HepG2 (cell line): ENCODE data around the gene CAMK2A. TPM values are rescaled to one million over a fixed set of nuclear protein-coding genes. Genes with fewer than 3 reads are reported as not detected.

Experiments
- MAZ ChIP-seq, 2 experiments: sonication (generic) in 1 of 2; formaldehyde crosslinking in 1 of 2; IDR thresholded peaks; 2 replicates each; pipeline versions ENCODE4 v1.5.0 to v1.6.1; 2012 to 2020; ENCODE audit warnings: low read depth in 2 of 2, mild to moderate bottlenecking in 2 of 2, borderline replicate concordance in 1 of 2, improper control_type of control experiment in 1 of 2, low read length in 1 of 2, missing genetic modification reagents in 1 of 2, moderate library complexity in 1 of 2
- MTA1 ChIP-seq: sonication (generic); formaldehyde crosslinking; IDR thresholded peaks from 2 replicates; pipeline ENCODE4 v1.4.0; 2020; ENCODE audit warnings: missing genetic modification reagents, mild to moderate bottlenecking, borderline replicate concordance
- POLR2AphosphoS5 ChIP-seq: IDR thresholded peaks from 2 replicates; pipeline ENCODE4 v1.6.1; 2012; ENCODE audit warnings: low read depth, low read length
- ZBTB21 ChIP-seq: sonication (generic); formaldehyde crosslinking; IDR thresholded peaks from 2 replicates; pipeline ENCODE4 v1.4.0; 2020; ENCODE audit warnings: missing genetic modification reagents
- ZNF569 ChIP-seq: sonication (generic); formaldehyde crosslinking; IDR thresholded peaks from 2 replicates; pipeline ENCODE4 v1.5.0; 2020; ENCODE audit warnings: mild to moderate bottlenecking, missing genetic modification reagents, moderate library complexity, borderline replicate concordance
- polyA plus RNA-seq, 8 experiments: library from polyadenylated mRNA; depleted of rRNA in 3 of 8; stranded (reverse) in 7 of 8; unstranded in 1 of 8; fragments of >200 nt; fragmentation: Illumina TruSeq in 4 of 8; extraction: Trizol in 4 of 8; gene quantifications; 2 replicates each; pipeline versions ENCODE4 v1.2.1 to v1.2.3, GENCODE V29; 2011 to 2016; ENCODE audit warnings: low read depth in 4 of 8, missing spikeins in 1 of 8, mixed read lengths in 1 of 8; ENCODE audit not compliant: insufficient read depth in 1 of 8
- total RNA-seq, 5 experiments: library from RNA; depleted of rRNA; stranded (reverse); fragments of >200 nt; fragmentation: Illumina TruSeq; extraction: Trizol; gene quantifications; 2 replicates each; pipeline ENCODE4 v1.2.3, GENCODE V29; 2016; ENCODE audit warnings: low read depth in 1 of 5
- TF ChIP-seq, protein P1 (sequence below): sonication (generic); formaldehyde crosslinking; IDR thresholded peaks from 2 replicates; pipeline ENCODE4 v1.5.1; 2020; ENCODE audit warnings: missing genetic modification reagents, mild to moderate bottlenecking, borderline replicate concordance
- TF ChIP-seq, protein P2 (sequence below): sonication (generic); formaldehyde crosslinking; IDR thresholded peaks from 2 replicates; pipeline ENCODE4 v1.9.0; 2022; ENCODE audit warnings: missing genetic modification reagents, mild to moderate bottlenecking, borderline replicate concordance

Gene CAMK2A
- total and polyA plus RNA-seq, 2 of the 13 experiments (the other 11 are each of a cell fraction or from before 2014, with no cell fraction given) = 0.11 TPM; not detected in 1

- TF ChIP-seq, protein P1, sequence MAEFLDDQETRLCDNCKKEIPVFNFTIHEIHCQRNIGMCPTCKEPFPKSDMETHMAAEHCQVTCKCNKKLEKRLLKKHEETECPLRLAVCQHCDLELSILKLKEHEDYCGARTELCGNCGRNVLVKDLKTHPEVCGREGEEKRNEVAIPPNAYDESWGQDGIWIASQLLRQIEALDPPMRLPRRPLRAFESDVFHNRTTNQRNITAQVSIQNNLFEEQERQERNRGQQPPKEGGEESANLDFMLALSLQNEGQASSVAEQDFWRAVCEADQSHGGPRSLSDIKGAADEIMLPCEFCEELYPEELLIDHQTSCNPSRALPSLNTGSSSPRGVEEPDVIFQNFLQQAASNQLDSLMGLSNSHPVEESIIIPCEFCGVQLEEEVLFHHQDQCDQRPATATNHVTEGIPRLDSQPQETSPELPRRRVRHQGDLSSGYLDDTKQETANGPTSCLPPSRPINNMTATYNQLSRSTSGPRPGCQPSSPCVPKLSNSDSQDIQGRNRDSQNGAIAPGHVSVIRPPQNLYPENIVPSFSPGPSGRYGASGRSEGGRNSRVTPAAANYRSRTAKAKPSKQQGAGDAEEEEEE (CRISPR knock-in tag) = no peak
- TF ChIP-seq, protein P2, sequence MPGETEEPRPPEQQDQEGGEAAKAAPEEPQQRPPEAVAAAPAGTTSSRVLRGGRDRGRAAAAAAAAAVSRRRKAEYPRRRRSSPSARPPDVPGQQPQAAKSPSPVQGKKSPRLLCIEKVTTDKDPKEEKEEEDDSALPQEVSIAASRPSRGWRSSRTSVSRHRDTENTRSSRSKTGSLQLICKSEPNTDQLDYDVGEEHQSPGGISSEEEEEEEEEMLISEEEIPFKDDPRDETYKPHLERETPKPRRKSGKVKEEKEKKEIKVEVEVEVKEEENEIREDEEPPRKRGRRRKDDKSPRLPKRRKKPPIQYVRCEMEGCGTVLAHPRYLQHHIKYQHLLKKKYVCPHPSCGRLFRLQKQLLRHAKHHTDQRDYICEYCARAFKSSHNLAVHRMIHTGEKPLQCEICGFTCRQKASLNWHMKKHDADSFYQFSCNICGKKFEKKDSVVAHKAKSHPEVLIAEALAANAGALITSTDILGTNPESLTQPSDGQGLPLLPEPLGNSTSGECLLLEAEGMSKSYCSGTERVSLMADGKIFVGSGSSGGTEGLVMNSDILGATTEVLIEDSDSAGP (CRISPR knock-in tag) = peak; percentile 75
- TF ChIP-seq POLR2AphosphoS5 = peak; percentile 19; the same call in 1 of the 2 replicates
- no peak for TF ChIP-seq MAZ (IDR thresholded peaks at IDR 0.05; ENCODE audit: borderline replicate concordance, low read depth, low read length)
- peak; percentile 82; the same call in 1 of the 2 replicates for TF ChIP-seq MAZ (CRISPR knock-in tag; IDR thresholded peaks at IDR 0.05; ENCODE audit: low read depth)
- peak; percentile 85; the same call in 1 of the 2 replicates for TF ChIP-seq MTA1
- TF ChIP-seq ZBTB21 (CRISPR knock-in tag) = no peak
- TF ChIP-seq ZNF569 (CRISPR knock-in tag) = no peak
- TF ChIP-seq, all 625 proteins: peak for 77
Observed at GRCh38 chr5:150302301-150303069, 12.9 kb upstream of the CAMK2A start, which contains the start of gene ARSI (continued).
